A673 (cell line): ENCODE measurements around the gene TXNRD1. TPM values are rescaled to one million over a fixed set of nuclear protein-coding genes. Genes with fewer than 3 reads are reported as not detected.

Experiments used
- BruUV-seq: library from RNA; stranded (reverse); fragments of 400-500 nt; replicated peaks from 2 replicates; lab custom pipeline; 2021; lab: Mats Ljungman, UMichigan
- CTCF ChIA-PET: fragments of 300-600 bp; sonication (Branson Sonifier 250); formaldehyde crosslinking; loops from one replicate; lab custom pipeline; 2022; ENCODE audit warnings: antibody characterized with exemption; lab: Charles Lee
- POLR2A ChIA-PET: fragments of 300-600 bp; sonication (Branson Sonifier 250); formaldehyde crosslinking; loops from one replicate; lab custom pipeline; 2022; ENCODE audit warnings: antibody characterized with exemption; ENCODE audit not compliant: low non-redundant PET; lab: Charles Lee
- DNase-seq: peaks from one replicate; pipeline ENCODE4 v3.0.0-alpha.2; 2015; ENCODE audit warnings: low spot score
- H3K27ac ChIP-seq: fragments of 200-600 bp; sonication (generic); 2 replicates; pipeline ENCODE4 v1.5.1; 2016; ENCODE audit warnings: mixed run types, low read depth, mild to moderate bottlenecking, mixed read lengths, antibody characterized with exemption, low read length; ENCODE audit not compliant: poor library complexity, severe bottlenecking
- H3K27me3 ChIP-seq: fragments of 200-600 bp; sonication (generic); replicated peaks from 2 replicates; pipeline ENCODE4 v1.6.1; 2017; ENCODE audit warnings: mixed run types, low read depth, mild to moderate bottlenecking, mixed read lengths, antibody characterized with exemption, low read length; ENCODE audit not compliant: insufficient read depth, poor library complexity
- H3K36me3 ChIP-seq: fragments of 200-600 bp; sonication (generic); 2 replicates; pipeline ENCODE4 v1.6.1; 2016; ENCODE audit warnings: mixed run types, mild to moderate bottlenecking, mixed read lengths, antibody characterized with exemption, low read length; ENCODE audit not compliant: insufficient read depth, poor library complexity, severe bottlenecking
- H3K4me1 ChIP-seq: fragments of 200-600 bp; sonication (generic); 2 replicates; pipeline ENCODE4 v1.6.1; 2017; ENCODE audit warnings: mixed run types, mild to moderate bottlenecking, mixed read lengths, antibody characterized with exemption, low read length; ENCODE audit not compliant: insufficient read depth, poor library complexity, severe bottlenecking
- H3K4me3 ChIP-seq: fragments of 200-600 bp; sonication (generic); 2 replicates; pipeline ENCODE4 v1.5.1; 2016; ENCODE audit warnings: low read depth, mixed run types, mild to moderate bottlenecking, mixed read lengths, low read length; ENCODE audit not compliant: poor library complexity, severe bottlenecking
- H3K9me3 ChIP-seq: fragments of 200-600 bp; sonication (generic); 2 replicates; pipeline ENCODE4 v1.6.1; 2016; ENCODE audit warnings: mixed run types, low read depth, mild to moderate bottlenecking, mixed read lengths, antibody characterized with exemption, low read length; ENCODE audit not compliant: poor library complexity, severe bottlenecking
- CTCF ChIP-seq: fragments of 300-800, 200-600 bp; sonication (generic); conservative IDR thresholded peaks from 2 replicates; pipeline ENCODE4 v1.5.1; 2017; ENCODE audit warnings: low read depth, mild to moderate bottlenecking, antibody characterized with exemption, low read length, moderate library complexity, mixed read lengths
- EZH2 ChIP-seq: fragments of 200-600 bp; sonication (generic); IDR thresholded peaks from 2 replicates; pipeline ENCODE4 v1.6.1; 2017; ENCODE audit warnings: borderline replicate concordance, low read depth, mild to moderate bottlenecking, mixed read lengths, antibody characterized with exemption, low read length; ENCODE audit not compliant: poor library complexity, severe bottlenecking
- intact Hi-C: fragments of 100-400 bp; cut with micrococcal nuclease; formaldehyde crosslinking; loops from one replicate; pipeline ENCODE4 v1.10.0; 2022; ENCODE audit not compliant: unreplicated experiment
- total RNA-seq: library from RNA; stranded (reverse); gene quantifications from 2 replicates; pipeline ENCODE4 v1.2.3, GENCODE V29; 2021

The TXNRD1 gene
- total RNA-seq, 1 experiment from 2014 or later = 226 TPM

- H3K4me1 ChIP-seq = no peaks in the 10 kb centered on the region
- H3K36me3 ChIP-seq = peaks cover 70% of the 10 kb centered on the region
- no peak overlapping the region for H3K27ac ChIP-seq
- ChIA-PET POLR2A (no interaction called here), CTCF (no interaction called here)
- BruUV-seq = no TSS peak
- no peak for TF ChIP-seq EZH2
- no peaks in the 10 kb centered on the region for H3K9me3 ChIP-seq
- no peak for DNase-seq
- intact Hi-C loops = no loop called here
- H3K4me3 ChIP-seq = no peak overlapping the region
- no peaks in the 10 kb centered on the region for H3K27me3 ChIP-seq
Observed at GRCh38 chr12:104333692-104334255, 118.2 kb downstream of the TXNRD1 start.

GRCh38 chr12:104334581-104334980, 119.0 kb downstream of the TXNRD1 start:
- Histone ChIP-seq H3K27me3 (no peaks in the 10 kb centered on the region), H3K27ac (no peak overlapping the region), H3K4me1 (no peaks in the 10 kb centered on the region), H3K9me3 (no peaks in the 10 kb centered on the region), H3K36me3 (peaks cover 70% of the 10 kb centered on the region), H3K4me3 (no peak overlapping the region)
- intact Hi-C loops = no loop called here
- CTCF ChIA-PET = no interaction called here
- BruUV-seq = TSS peak; percentile 7
- DNase-seq = no peak
- POLR2A ChIA-PET = no interaction called here
- TF ChIP-seq CTCF (no peak), EZH2 (no peak)

DNA sequence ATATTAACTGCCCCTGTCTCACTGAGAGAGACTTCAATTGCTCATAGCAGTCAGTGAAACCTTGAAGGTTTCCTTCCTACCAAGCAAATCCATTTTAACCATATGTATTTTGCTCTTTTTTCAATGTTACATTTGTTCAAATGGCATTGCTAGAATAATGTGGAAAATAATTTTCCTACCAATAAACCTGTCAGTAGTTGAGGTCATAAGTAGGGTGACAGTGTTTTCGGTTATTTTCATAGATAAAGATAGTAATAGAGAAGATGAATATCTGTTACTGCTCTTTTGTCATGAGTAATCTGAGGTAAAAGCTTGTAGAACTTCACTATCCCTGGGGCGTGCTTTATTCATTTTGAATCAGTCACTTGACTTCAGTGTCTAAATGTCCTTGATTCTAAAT, 120.5 kb downstream of the TXNRD1 start:
- no peaks in the 10 kb centered on the region for H3K27me3 ChIP-seq
- no peak overlapping the region for H3K4me3 ChIP-seq
- H3K27ac ChIP-seq = no peak overlapping the region
- CTCF ChIA-PET = no interaction called here
- no peak for DNase-seq
- BruUV-seq = no TSS peak
- intact Hi-C loops = no loop called here
- TF ChIP-seq EZH2 = no peak
- TF ChIP-seq CTCF = no peak
- H3K36me3 ChIP-seq = peaks cover 79% of the 10 kb centered on the region
- POLR2A ChIA-PET = no interaction called here
- H3K4me1 ChIP-seq = no peaks in the 10 kb centered on the region
- no peaks in the 10 kb centered on the region for H3K9me3 ChIP-seq

GRCh38 chr12:104337030-104337558, 121.5 kb downstream of the TXNRD1 start:
- Histone ChIP-seq H3K27me3 (no peaks in the 10 kb centered on the region), H3K36me3 (peaks cover 77% of the 10 kb centered on the region), H3K27ac (no peak overlapping the region), H3K4me3 (no peak overlapping the region), H3K4me1 (no peaks in the 10 kb centered on the region), H3K9me3 (no peaks in the 10 kb centered on the region)
- DNase-seq = no peak
- CTCF ChIA-PET = no interaction called here
- TF ChIP-seq CTCF = no peak
- no peak for TF ChIP-seq EZH2
- intact Hi-C loops = no loop called here
- POLR2A ChIA-PET = no interaction called here
- BruUV-seq = no TSS peak
